Stimulated activated CD8-positive, alpha-beta memory T cell treated with anti-CD3 and anti-CD28 coated beads, Interleukin-12 subunit alpha, Interleukin-12 subunit beta, amount 100 ng/mL, for 1 hour (primary cell): ENCODE results near the gene H1-8.

Source experiments
- DNase-seq: peaks from one replicate; pipeline ENCODE4 v3.0.0-alpha.2; 2020; ENCODE audit warnings: low read depth

The H1-8 gene

DNA sequence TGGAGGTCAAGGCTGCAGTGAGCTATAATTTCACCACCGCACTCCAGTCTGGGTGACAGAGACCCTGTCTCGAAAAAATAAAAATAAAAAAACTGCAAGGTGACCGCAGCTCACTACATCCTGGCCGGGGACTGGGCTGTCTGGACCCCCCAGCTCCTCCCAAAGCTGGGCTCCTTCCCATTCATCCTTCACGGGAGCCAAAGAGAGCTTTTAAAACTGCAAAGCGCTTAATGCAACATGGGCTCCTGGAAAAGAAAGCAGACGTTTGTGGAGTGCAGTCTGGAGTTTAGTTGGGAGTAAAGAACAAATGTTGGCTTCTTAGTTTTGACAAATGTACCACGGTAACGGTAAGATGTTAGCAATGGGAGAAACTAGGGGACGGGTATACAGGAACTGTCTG, 51.4 kb downstream of the H1-8 start:
- no peak for DNase-seq

DNA sequence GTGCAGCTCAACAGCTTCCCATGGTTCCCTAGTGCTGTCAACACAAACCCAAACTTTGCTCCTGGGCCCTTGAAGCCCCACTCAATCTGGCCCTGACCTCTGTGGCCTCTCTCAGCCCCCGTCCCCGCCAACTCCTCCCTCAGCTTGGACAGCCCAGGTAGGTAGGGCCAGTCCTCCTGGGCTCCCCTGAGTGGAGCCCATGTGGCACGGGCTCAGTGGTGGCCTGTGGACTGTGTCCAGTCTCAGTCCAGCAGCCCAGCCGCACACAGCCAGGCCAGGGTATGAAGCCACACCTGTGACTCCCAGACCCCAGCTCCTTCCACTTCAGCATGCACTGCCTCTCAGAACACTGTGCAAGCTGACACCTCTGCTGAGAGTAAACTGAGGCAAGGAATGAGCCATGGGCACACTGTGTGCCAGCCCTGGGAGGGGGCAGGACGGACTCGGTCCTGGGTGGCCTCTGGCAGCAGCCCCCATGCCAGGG, 52.0 kb downstream of the H1-8 start:
- no peak for DNase-seq

DNA sequence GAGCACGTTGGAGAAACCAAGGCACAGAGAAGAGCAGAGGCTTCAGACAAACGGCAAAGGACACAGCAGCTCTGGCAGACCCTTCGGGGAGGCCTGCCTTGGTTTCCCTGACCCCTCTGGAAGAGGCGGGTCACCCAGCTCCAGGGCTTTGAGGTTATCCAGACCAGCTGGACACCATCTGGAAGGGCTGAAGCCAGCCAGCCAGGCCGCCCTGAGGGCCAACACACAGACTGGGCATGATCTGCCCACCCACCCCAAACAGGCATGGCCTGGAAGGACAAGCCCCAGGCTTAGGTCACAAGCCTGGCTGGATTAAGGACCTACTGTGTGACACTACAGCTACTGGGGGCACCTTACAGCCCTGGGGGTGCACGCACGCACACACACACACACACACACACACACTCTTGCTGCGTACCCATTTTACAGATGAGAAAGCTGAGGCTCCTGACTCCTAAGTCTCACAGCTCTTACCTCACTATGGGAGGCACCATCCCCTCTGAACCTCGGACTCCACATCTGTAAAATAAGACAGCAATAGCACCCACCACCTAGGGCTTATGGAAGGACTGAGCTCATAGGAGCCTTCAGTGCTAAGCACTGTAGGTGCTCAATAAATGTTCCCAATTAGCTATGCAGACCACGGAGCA, 52.7 kb downstream of the H1-8 start:
- no peak for DNase-seq

DNA sequence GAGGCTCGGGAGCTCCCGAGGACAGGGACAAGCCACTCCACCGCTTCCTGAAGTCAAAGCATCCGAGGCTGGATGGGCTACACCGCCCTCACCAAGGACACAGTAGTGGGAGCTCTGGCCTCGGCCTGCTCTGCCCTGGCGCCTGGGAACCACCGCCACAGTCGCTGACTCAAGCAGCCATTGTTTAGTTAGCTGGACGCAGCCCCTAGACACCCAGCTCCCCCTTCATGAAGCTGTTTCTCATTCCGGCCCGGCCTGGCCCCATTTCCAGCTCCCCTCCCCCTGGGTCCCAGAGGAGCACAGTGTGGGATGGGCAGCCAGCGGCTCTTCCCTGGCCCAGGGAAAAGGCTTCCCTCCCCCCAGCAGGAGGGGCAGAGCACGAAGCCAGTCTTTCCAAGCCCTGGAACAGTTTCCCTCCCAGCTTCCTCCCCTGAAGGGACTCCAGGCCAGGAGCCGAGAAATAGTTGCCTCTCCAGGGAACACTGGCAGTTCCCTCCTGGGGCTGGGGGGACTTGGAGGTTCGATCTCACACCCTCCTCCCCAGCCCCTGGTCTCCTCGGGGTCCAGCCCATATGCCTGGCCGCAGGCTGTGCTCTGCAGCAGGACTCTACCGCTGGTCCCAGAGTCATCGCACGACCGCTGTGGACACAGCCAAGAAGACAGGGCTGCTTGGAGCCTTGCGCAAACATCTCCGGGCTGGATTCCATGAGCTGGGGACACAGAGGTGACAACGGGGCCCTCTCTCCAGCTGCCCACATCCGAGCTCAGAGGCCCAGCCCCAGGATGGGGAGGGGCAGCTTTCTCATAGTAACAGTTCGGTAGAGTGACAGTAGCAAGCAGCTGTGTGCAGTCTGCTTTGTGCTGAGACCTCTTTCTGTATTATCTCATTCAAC, 53.5 kb downstream of the H1-8 start:
- DNase-seq, result no peak

DNA sequence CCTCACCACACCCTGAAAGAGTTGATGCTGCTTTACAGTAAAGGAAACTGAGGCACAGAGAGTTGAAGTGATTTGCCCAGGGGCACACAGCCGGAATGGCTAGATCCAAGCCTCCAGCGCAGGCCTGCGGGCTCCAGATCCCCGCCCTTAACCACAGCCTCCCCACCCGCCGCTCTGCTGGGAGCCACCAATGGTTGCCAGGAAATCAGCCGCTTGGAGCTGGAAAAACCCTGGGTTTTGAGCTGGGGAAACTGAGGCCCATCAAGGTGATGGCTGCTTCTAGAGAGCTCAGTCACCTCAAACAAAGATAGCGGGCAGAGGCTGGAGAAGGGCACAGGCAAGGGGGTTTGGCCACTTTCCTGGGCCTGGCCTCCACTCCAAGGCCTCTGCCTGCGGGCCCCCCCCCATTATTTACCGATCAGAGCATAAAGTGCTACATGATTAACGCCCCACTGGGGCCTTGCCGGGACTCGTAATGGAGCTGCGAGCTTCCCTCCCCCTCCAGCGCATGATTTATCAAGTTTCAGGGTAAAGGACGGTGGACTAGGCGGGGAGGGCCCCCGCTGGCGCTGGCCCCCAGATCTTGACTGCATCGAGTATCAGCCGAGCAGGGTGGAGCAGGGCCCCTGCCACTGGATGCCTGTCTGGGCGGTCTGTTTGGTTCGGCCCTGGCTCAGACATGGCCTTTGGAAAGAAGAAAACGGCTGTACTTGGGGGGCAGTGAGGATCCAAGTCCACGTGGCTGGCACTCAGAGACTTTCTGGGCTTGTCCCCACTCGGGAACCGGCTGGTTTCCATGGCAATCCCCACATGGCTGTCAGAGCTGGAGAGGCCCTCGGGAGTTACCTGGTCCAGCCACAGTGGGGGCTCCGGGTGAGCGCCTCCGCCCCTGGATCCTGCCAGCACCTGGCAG, 54.4 kb downstream of the H1-8 start:
- no peak for DNase-seq

DNA sequence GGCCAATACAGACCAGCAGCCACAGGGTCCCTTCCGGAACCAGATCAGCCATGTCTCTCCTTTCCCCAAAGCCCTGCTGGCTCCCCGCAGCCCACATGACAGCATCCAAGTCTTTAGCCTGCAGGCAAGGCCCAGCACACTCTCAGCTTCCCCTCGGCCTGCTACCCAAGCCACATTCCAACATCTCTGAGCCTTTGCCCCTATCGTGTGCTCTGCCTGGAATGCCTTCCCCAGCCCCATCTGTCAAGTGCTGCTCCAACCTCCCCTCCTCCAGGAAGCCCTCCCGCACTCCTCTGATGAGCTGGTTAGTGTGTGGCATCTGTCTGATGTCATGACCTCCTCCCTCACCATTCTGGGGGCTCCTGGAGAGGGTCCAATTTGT, 55.0 kb downstream of the H1-8 start:
- no peak for DNase-seq

DNA sequence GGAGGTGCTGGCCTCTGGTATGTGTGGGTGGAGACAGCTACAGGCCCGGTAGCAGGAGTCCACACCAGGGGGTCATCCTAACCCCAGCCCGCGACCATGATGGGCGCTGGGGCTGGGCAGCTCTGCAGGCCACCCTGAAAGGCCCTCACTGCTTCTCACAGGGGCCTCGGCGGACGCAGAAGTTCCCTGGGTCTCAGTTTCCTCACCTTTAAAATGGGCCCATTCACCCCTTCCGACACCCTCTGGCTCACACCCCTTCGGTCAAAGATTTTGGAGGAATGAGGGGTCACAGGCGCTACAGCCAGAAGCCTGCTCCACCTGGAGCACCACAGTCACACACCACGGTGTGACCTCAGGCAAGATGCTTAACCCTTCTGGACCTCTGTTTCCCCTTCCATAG, 55.5 kb downstream of the H1-8 start:
- no peak for DNase-seq

DNA sequence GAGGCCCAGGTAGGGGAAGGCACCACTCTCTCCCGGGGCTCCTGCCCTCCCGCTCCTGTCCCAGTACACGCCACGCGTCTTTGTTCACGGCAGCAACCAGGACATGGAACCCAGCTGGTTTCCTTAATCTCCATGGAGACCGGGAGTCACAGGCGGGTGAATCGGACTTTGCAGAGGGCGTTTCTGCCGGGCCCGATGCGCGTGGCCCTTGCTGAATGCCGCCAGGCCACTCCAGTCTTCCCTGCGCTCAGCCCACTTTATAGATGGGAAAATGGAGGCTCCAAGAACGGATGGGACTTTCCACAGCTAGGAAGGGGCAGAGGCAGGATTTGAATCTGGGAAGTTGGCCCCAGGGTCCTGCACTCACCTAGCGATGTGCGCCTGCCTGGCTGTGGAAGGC, 56.1 kb downstream of the H1-8 start:
- no peak for DNase-seq

DNA sequence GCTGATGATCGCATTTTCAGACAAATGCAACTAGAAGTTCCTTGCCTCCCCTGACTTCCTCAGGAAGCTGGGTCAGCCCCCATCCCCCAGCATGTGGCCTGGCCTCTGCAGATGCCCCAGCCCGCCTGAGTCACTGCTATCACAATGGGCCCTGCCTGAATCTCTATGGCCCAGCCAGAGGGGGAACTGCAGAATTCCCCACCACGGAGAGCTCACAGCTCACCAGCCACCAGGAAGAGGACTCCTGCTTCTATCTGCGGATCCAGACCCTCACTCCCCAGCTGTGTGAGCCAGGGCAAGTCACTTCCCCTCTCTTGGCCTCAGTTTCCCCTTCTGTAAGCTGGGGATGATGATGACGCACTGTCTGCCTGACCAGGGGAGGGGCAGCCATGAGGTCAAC, 56.6 kb downstream of the H1-8 start:
- no peak for DNase-seq

DNA sequence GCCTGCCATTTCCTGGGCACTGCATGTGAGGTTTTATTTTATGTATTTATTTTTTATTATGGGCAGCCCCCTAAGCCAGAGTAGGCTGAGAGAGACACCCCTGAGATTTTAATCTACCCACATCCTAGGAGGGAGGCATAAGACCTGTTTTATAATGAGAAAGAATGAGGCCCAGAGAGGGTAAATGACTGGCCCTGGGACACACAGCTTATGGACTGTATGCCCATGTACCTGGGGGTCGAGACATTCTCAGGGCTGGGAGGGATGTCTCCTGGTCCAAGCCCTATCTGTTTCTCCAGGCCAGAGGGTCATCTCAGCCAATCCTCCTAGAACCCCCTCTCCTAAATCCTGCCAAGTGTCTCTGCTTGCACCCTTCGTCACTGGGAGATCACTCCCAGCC, 57.4 kb downstream of the H1-8 start:
- no peak for DNase-seq
